Duodenal mucosa (tissue), 2 donors: ENCODE data around the gene RHBDL3.
A peak's percentile ranks its signal among the peaks of the same experiment; 100 is the strongest.

Experiments used
- H3K27ac ChIP-seq: one replicate; pipeline ENCODE4 v1.7.0; 2013; ENCODE audit warnings: low read depth, low read length
- H3K27me3 ChIP-seq, 2 donors: one replicate each; pipeline ENCODE4 v1.7.0; 2013; ENCODE audit warnings: low read length in 2 of 2, control low read depth in 1 of 2; ENCODE audit not compliant: insufficient read depth in 2 of 2, control insufficient read depth in 1 of 2
- H3K36me3 ChIP-seq, 2 donors: one replicate each; pipeline ENCODE4 v1.7.0; 2013; ENCODE audit warnings: low read length in 2 of 2, control low read depth in 1 of 2; ENCODE audit not compliant: insufficient read depth in 2 of 2, control insufficient read depth in 1 of 2
- H3K4me1 ChIP-seq, 2 donors: one replicate each; pipeline ENCODE4 v1.7.0; 2013; ENCODE audit warnings: low read length in 2 of 2, control low read depth in 1 of 2; ENCODE audit not compliant: insufficient read depth in 2 of 2, control insufficient read depth in 1 of 2
- H3K4me3 ChIP-seq, 2 donors: one replicate each; pipeline ENCODE4 v1.7.0; 2013; ENCODE audit warnings: low read length in 2 of 2, low read depth in 1 of 2
- H3K9ac ChIP-seq, 2 donors: one replicate each; pipeline ENCODE4 v1.7.0; 2013; ENCODE audit warnings: low read length in 2 of 2, low read depth in 1 of 2
- H3K9me3 ChIP-seq, 2 donors: one replicate each; pipeline ENCODE4 v1.7.0; 2013; ENCODE audit warnings: low read length in 2 of 2, control low read depth in 1 of 2; ENCODE audit not compliant: control insufficient read depth in 1 of 2

RHBDL3 gene

GRCh38 chr17:32266051-32266388 lies 388 bp downstream of the RHBDL3 start:
- Histone ChIP-seq H3K9me3 (no peaks in the 10 kb centered on the region), H3K9ac (no peak overlapping the region), H3K4me1 (peaks cover 5 to 16% of the 10 kb centered on the region in 2 donors), H3K27me3 (peaks cover 54 to 65% of the 10 kb centered on the region in 2 donors), H3K27ac (no peak overlapping the region), H3K36me3 (no peaks in the 10 kb centered on the region), H3K4me3 (peak overlapping the region; percentile 49 to 67)

GRCh38 chr17:32266389-32267301 lies 1.0 kb downstream of the RHBDL3 start:
- H3K36me3 ChIP-seq = no peaks in the 10 kb centered on the region
- peak overlapping the region; percentile 49 to 67 for H3K4me3 ChIP-seq
- H3K4me1 ChIP-seq = peaks cover 5 to 16% of the 10 kb centered on the region in 2 donors
- peaks cover 54 to 61% of the 10 kb centered on the region in 2 donors for H3K27me3 ChIP-seq
- no peaks in the 10 kb centered on the region for H3K9me3 ChIP-seq
- no peak overlapping the region for H3K27ac ChIP-seq
- H3K9ac ChIP-seq = no peak overlapping the region

GRCh38 chr17:32267690-32268205 lies 2.1 kb downstream of the RHBDL3 start:
- Histone ChIP-seq H3K27ac (no peak overlapping the region), H3K27me3 (peaks cover 47 to 57% of the 10 kb centered on the region in 2 donors), H3K4me3 (no peak overlapping the region), H3K36me3 (no peaks in the 10 kb centered on the region), H3K9me3 (no peaks in the 10 kb centered on the region), H3K9ac (no peak overlapping the region), H3K4me1 (peaks cover 5 to 16% of the 10 kb centered on the region in 2 donors)

GRCh38 chr17:32268734-32269288 lies 3.2 kb downstream of the RHBDL3 start:
- Histone ChIP-seq H3K36me3 (no peaks in the 10 kb centered on the region), H3K27ac (no peak overlapping the region), H3K4me3 (no peak overlapping the region), H3K4me1 (peaks cover 5 to 16% of the 10 kb centered on the region in 2 donors), H3K27me3 (peaks cover 42 to 51% of the 10 kb centered on the region in 2 donors), H3K9ac (no peak overlapping the region), H3K9me3 (no peaks in the 10 kb centered on the region)

DNA sequence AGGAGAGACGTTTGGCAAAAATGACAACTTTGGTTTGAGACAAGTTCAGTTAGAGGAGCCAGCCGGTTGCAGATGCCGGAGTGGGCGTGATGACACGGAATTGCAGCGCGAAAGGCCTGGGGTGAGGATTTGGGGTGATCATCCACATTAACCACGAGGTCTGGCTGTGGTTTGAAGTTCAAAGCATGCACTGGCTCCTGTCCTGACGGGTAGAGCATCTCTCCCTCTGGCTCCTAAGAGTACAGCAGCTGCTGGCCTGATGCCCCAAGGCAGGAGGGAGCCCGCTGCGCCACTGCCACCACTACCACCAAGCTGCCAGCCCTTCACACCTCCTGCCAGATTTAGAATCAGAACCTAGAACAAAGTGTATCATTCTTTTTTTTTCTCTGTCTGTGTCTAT lies 3.7 kb downstream of the RHBDL3 start:
- Histone ChIP-seq H3K27ac (no peak overlapping the region), H3K9ac (no peak overlapping the region), H3K4me3 (no peak overlapping the region), H3K4me1 (peaks cover 5 to 16% of the 10 kb centered on the region in 2 donors), H3K9me3 (no peaks in the 10 kb centered on the region), H3K27me3 (peaks cover 41 to 47% of the 10 kb centered on the region in 2 donors), H3K36me3 (no peaks in the 10 kb centered on the region)

DNA sequence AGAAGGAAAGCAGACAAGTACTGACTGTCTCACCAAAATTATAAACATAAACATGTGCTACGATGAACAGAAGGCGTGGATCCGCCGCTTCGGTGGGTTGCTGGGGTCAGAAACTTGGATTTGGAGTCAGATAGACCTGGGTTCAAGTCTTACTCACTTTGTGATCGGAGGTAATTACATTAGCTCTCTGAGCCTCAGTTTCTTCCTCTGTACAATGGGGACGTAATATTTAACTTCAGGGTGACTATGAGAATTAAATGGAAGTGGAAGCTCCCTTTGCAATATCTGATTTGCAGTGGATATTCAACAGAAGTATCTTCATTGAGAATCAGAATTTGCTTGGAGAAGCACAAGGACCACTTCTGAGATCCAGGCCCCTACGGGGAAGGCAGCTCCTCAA lies 6.2 kb downstream of the RHBDL3 start:
- Histone ChIP-seq H3K4me3 (no peak overlapping the region), H3K4me1 (peaks cover 3 to 5% of the 10 kb centered on the region in 2 donors), H3K9me3 (no peaks in the 10 kb centered on the region), H3K27ac (no peak overlapping the region), H3K9ac (no peak overlapping the region), H3K27me3 (peaks cover 35 to 38% of the 10 kb centered on the region in 2 donors), H3K36me3 (no peaks in the 10 kb centered on the region)

GRCh38 chr17:32274101-32274500 lies 8.5 kb downstream of the RHBDL3 start:
- Histone ChIP-seq H3K9ac (no peak overlapping the region), H3K9me3 (no peaks in the 10 kb centered on the region), H3K4me1 (no peaks in the 10 kb centered on the region), H3K27ac (no peak overlapping the region), H3K27me3 (peaks cover 17% of the 10 kb centered on the region in 2 donors), H3K36me3 (no peaks in the 10 kb centered on the region), H3K4me3 (no peak overlapping the region)

- Histone ChIP-seq H3K27me3 (peaks cover 13 to 17% of the 10 kb centered on the region in 2 donors), H3K4me1 (no peaks in the 10 kb centered on the region), H3K27ac (no peak overlapping the region), H3K4me3 (no peak overlapping the region), H3K36me3 (no peaks in the 10 kb centered on the region), H3K9me3 (no peaks in the 10 kb centered on the region), H3K9ac (no peak overlapping the region)
Observed at GRCh38 chr17:32274643-32275042, 9.0 kb downstream of the RHBDL3 start.

DNA sequence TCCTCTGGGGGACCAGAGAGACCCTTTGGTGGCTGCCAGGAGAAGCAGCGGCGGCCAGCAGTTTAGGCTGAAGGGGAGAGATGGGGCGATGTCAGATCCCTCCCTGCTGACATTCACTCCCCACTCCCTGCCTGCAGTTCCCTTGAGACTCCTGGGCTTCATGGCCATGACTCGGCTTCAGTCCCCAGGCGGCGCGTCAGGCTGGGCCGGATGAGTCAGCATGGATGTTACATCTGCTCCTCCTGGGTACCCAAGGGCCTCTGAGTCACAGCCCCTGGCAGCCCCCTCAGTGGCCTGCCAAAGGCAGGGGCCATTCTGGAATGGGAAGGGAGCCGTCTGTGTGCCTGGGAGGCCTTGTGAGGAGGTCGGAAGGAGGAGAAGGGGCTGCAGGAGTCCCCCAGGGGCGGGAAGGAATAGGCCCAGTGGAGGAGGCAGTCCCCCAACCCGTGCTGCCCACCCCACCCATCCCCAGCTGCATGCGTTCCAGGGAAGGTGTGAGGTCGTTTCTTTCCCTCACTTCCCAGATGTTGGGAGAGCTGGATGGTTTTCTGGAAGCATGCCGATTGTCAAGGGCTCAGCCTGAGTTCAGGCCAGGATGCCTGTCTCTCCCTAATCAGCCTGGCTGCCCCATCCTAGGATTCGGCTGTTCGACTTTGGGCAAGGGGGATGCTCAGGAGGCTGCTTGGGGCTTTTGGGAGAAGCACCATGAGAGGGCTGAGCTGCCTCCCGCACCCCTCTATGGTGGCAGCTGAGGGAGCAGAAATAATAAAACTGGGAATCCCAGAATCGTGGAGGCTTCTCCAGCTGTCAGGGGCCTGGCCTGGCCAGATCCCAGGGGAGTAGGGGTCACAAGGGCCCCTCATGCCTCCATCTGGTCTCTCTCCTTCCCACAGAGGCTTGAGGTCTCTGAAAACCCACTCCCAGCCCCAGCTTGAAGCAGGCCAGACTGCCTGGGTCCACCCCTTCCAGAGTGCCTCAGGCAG lies 9.7 kb downstream of the RHBDL3 start:
- Histone ChIP-seq H3K9ac (no peak overlapping the region), H3K9me3 (no peaks in the 10 kb centered on the region), H3K27ac (no peak overlapping the region), H3K27me3 (peaks cover 9 to 16% of the 10 kb centered on the region in 2 donors), H3K4me1 (no peaks in the 10 kb centered on the region), H3K4me3 (no peak overlapping the region), H3K36me3 (no peaks in the 10 kb centered on the region)
